D721Med (cell line): ENCODE results near the gene PAIP2B.
A peak's percentile ranks its signal among the peaks of the same experiment; 100 is the strongest.

ENCODE experiments used
- DNase-seq: peaks from one replicate; pipeline ENCODE4 v3.0.0; 2011; ENCODE audit warnings: low spot score; ENCODE audit not compliant: insufficient read length
- FAIRE-seq: peaks from 2 replicates; lab custom pipeline; 2011; peaks lifted over from hg19 to GRCh38; lab: Jason Lieb, UNC
- TF ChIP-seq, protein P1 (sequence below): IDR thresholded peaks from 2 replicates; pipeline ENCODE4 v1.5.1; 2012; ENCODE audit warnings: mild to moderate bottlenecking, control low read depth; ENCODE audit not compliant: insufficient read depth; ENCODE audit errors: missing control alignments

The PAIP2B gene, protein sequence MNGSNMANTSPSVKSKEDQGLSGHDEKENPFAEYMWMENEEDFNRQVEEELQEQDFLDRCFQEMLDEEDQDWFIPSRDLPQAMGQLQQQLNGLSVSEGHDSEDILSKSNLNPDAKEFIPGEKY

DNA sequence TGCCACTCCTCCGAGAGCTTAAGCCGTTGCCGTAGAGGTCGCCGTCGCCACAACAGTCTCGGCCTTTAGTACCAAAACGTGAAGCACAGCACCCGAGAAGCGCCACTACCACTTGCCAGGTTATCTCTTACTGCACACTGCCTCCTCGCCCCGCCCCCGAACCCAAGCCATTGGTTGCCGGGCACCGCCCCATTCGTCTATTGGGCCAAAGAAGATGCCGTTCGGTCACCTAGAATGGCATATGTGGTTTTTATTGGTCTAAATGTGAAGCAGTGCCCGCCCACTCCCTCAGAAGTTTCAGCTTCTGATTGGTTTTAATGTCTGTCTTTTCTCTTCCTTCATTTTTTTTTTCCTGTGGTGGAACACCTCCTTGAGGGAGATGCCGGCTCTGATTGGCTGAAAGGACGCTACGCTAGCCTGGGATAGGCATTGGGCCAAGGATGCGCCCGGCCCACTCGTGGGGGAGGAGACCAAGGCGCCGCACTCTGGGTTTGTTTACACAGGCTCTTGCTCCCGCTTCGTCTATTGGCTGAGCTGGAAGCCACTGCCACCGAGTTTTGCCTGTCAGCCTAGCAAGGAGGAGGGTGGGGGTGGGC is at the start of gene PAIP2B:
PAIP2B (minus strand) TSS at position 139 of the 596 bp plus-strand sequence. CDS start 24,514 bp downstream, outside the sequence.
- FAIRE-seq (peak; percentile 77), DNase-seq (peak; percentile 57)
- TF ChIP-seq, protein P1, sequence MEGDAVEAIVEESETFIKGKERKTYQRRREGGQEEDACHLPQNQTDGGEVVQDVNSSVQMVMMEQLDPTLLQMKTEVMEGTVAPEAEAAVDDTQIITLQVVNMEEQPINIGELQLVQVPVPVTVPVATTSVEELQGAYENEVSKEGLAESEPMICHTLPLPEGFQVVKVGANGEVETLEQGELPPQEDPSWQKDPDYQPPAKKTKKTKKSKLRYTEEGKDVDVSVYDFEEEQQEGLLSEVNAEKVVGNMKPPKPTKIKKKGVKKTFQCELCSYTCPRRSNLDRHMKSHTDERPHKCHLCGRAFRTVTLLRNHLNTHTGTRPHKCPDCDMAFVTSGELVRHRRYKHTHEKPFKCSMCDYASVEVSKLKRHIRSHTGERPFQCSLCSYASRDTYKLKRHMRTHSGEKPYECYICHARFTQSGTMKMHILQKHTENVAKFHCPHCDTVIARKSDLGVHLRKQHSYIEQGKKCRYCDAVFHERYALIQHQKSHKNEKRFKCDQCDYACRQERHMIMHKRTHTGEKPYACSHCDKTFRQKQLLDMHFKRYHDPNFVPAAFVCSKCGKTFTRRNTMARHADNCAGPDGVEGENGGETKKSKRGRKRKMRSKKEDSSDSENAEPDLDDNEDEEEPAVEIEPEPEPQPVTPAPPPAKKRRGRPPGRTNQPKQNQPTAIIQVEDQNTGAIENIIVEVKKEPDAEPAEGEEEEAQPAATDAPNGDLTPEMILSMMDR: no peak

DNA sequence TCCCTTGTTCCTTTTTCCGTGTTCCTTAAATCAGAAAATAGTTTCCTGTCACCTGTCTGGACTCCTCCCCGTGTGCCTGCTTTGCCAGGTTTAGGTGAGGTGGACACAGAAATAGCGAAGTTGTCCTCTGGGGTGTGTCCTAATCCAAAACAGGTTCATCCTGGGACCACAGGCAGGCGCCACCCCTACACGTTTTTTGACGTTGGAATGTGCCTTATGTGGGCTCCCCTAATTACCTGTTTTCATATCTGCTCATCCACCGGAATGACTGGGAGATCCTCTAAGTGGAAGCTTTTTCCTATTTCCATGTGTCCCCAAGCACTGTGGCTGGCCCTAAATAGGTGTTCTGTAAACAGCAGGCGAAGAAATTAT is 49.0 kb upstream of the PAIP2B start:
- DNase-seq: no peak
- FAIRE-seq: no peak
- TF ChIP-seq, protein P1: no peak

DNA sequence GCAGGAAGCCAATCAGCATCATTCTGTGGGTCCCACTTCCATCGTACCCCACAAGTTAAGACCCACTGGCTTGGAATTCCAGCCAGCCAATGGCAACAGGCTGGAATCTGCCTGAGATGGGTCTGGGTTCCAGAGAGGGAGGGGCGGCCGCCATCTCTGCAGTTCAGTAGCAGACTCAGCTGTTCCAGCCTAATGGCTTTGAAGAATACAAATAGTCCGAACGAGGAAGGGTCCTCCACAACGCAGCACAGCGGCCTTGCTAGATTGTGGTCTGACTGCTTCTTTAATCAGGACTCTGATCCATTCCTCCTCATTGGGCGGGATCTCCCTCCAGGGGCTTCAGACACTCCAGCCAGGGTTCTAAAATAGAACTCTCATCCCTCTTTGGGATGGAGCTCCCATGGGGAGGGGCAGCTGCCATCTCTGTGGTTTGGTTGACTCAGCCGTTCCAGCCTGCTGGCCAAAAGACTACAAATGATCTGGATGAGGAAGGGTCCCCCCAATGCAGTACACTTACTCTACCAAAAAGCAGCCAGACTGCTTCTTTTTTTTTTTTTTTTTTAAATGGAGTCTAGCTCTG is 42.7 kb upstream of the PAIP2B start:
- FAIRE-seq (no peak), DNase-seq (no peak)
- TF ChIP-seq, protein P1: no peak

DNA sequence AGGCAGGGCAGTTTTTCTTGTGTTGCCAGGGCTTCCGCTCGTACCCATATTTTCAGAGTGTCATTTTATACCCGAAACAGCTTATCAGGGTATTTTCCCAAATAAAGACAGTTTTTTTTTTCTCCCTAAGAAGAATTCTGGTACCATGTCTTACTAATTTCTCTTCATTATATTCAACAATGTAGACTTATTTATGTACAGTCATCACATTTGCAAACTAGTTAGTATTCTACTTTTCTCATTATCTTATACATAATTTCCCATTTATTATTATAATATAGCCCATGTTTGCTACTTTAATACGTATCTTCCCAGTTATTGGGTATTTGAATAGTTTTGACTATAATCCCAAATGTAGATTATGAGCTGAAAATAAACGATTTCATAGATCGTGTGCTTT is 36.5 kb upstream of the PAIP2B start:
- FAIRE-seq: no peak
- TF ChIP-seq, protein P1: no peak
- no peak for DNase-seq

DNA sequence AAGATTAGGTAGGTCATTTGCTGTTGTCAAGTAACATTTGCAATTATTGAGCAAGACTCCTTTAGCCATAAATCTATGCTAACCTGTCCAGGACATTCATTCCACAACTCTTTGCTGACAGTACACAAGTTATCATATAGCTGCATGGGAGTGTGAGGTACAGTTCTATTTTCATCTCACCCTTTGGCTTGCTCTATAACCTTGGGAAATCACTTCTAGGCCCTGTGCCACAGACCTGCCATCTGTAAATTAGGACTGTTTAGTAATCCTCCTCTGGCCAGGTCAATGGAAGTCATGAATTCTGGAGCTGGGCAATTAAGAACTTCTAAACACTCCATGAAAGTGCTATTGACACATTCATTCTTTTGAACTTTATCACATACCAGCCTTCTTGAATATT is 34.6 kb upstream of the PAIP2B start:
- TF ChIP-seq, protein P1: no peak
- no peak for FAIRE-seq
- no peak for DNase-seq

DNA sequence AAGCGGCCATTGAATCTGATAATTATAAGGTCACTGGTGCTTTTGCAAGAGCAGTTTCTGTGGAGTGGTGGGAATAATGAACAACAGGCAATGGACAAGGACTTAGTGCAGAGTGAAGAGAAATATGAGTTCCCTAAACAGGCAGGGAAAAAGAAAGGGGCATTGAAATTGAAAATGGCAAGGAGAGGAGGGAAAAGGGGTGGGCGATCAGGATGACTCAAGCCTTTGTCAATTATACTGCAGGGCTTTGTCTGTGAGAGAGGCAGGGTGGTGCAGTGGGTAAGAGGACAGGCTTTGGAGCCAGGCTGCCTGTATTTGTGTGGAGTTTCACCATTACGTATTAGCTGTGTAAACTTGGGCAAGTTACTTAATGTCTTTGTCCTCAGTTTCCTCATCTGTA is 29.5 kb upstream of the PAIP2B start:
- no peak for DNase-seq
- TF ChIP-seq, protein P1: no peak
- no peak for FAIRE-seq

DNA sequence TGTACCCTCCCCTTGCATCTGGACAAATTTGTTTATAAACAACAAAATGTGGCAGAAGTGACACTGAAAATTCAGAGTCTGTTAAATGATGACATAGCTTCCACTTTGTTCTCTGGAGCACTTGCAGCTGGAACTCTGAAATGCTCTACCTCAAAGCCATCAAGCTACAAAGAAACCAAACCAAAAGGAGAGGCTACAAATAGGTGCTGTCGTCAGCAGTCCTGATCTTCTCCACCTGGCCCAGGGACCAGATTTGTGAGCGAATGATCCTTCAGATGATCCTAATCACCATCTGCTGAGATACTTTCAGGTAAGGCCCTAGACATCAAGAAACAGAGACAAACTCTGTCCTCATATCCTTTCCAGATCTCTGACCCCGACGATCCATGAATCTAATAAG is 27.9 kb upstream of the PAIP2B start:
- TF ChIP-seq, protein P1: no peak
- DNase-seq (no peak), FAIRE-seq (no peak)
